ENCODE measurements around the gene SLC16A9. TPM values are rescaled to one million over a fixed set of nuclear protein-coding genes. Genes with fewer than 3 reads are reported as not detected.
"Not testable (repeated sequence)": the region's sequence is repeated elsewhere in the genome, so short reads cannot be mapped to it uniquely, and the experiment has no call there.

SLC16A9 gene
- total RNA-seq, 1 donor from 2014 or later, result 1.1 TPM

DNA sequence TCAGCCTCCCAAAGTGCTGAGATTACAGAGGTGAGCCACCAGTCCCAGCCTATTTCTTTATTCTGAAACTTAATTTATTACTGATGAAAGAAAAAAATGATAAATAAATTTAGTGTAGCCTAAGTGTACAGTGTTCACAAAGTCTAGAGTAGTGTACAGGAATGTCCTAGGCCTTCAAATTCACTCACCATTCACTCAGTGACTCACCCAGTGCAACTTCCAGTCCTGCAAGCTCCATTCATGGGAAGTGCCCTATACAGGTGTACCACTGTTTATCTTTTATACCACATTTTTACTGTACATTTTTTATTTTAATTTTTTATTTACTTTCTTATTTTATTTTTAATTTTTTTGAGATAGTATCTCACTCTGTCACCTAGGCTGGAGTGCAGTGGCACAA is 31.4 kb upstream of the SLC16A9 start:
- TF ChIP-seq, protein P1, sequence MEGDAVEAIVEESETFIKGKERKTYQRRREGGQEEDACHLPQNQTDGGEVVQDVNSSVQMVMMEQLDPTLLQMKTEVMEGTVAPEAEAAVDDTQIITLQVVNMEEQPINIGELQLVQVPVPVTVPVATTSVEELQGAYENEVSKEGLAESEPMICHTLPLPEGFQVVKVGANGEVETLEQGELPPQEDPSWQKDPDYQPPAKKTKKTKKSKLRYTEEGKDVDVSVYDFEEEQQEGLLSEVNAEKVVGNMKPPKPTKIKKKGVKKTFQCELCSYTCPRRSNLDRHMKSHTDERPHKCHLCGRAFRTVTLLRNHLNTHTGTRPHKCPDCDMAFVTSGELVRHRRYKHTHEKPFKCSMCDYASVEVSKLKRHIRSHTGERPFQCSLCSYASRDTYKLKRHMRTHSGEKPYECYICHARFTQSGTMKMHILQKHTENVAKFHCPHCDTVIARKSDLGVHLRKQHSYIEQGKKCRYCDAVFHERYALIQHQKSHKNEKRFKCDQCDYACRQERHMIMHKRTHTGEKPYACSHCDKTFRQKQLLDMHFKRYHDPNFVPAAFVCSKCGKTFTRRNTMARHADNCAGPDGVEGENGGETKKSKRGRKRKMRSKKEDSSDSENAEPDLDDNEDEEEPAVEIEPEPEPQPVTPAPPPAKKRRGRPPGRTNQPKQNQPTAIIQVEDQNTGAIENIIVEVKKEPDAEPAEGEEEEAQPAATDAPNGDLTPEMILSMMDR (IDR thresholded peaks at IDR 0.05; ENCODE audit: borderline replicate concordance), result no peak
- DNase-seq, result no peak
- H3K36me3 ChIP-seq, result no peaks in the 10 kb centered on the region
- intact Hi-C loops (cut with micrococcal nuclease), result no loop called here
- H3K27ac ChIP-seq (replicated peaks), result no peak overlapping the region
- H3K9me3 ChIP-seq (replicated peaks), result no peaks in the 10 kb centered on the region
- no peaks in the 10 kb centered on the region for H3K4me1 ChIP-seq
- no peaks in the 10 kb centered on the region for H3K27me3 ChIP-seq (ENCODE audit: low read depth)
- H3K4me3 ChIP-seq, result no peak overlapping the region

DNA sequence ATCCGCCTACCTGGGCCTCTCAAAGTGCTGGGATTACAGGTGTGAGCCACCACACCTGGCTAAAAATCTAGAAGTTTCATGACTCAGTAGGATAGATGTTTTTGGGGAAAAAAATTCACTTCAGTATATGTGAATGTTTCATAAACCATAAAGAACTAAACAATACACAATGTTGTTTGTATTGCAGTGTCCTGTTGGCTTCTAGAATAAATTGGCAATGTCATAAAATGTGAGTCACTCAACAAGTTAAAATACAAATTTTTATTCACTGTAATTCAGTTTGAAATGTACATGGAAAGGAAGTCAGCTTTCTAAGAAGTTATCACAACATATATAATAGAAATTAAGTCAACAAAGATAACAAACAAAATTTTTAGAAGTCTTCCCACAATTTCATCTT is 27.1 kb upstream of the SLC16A9 start:
- Histone ChIP-seq H3K27me3 (ENCODE audit: low read depth) (no peaks in the 10 kb centered on the region), H3K27ac (replicated peaks) (no peak overlapping the region), H3K4me1 (no peaks in the 10 kb centered on the region), H3K36me3 (no peaks in the 10 kb centered on the region), H3K9me3 (replicated peaks) (no peaks in the 10 kb centered on the region), H3K4me3 (no peak overlapping the region)
- intact Hi-C loops (cut with micrococcal nuclease), result no loop called here
- TF ChIP-seq, protein P1 (IDR thresholded peaks at IDR 0.05; ENCODE audit: borderline replicate concordance), result no peak
- no peak for DNase-seq

DNA sequence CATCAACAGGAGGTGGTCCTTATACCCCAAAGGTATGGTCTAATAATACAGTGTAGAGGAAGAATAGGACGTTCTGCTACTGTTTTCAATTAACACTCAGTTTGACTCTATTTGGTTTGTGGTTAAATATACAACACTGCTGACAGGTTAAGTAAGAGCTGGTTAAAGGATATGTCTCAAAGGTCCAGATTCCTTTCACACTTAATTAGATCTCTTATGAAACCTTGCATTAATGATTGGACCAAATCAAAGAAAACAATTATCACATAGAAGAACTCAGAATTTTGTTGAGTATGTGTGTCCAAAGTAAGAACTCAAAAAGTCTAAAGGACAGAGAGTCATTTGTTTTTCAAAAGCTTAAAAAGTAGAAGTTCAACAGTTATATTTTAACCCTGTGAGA is 25.6 kb upstream of the SLC16A9 start:
- Histone ChIP-seq H3K36me3 (no peaks in the 10 kb centered on the region), H3K4me3 (no peak overlapping the region), H3K9me3 (replicated peaks) (no peaks in the 10 kb centered on the region), H3K27me3 (ENCODE audit: low read depth) (no peaks in the 10 kb centered on the region), H3K27ac (replicated peaks) (no peak overlapping the region), H3K4me1 (no peaks in the 10 kb centered on the region)
- intact Hi-C loops (cut with micrococcal nuclease), result no loop called here
- no peak for DNase-seq
- TF ChIP-seq, protein P1 (IDR thresholded peaks at IDR 0.05; ENCODE audit: borderline replicate concordance), result no peak

- intact Hi-C loops (cut with micrococcal nuclease), result no loop called here
- no peak overlapping the region for H3K4me3 ChIP-seq
- TF ChIP-seq, protein P1 (IDR thresholded peaks at IDR 0.05; ENCODE audit: borderline replicate concordance), result no peak
- H3K27me3 ChIP-seq (ENCODE audit: low read depth), result no peaks in the 10 kb centered on the region
- H3K9me3 ChIP-seq (replicated peaks), result no peaks in the 10 kb centered on the region
- no peak for DNase-seq
- H3K27ac ChIP-seq (replicated peaks), result no peak overlapping the region
- H3K36me3 ChIP-seq, result no peaks in the 10 kb centered on the region
- H3K4me1 ChIP-seq, result no peaks in the 10 kb centered on the region
These were observed 24.4 kb upstream of the SLC16A9 start for GRCh38 chr10:59734014-59734462.

- H3K4me3 ChIP-seq; H3K36me3 ChIP-seq; H3K9me3 ChIP-seq (replicated peaks); H3K27ac ChIP-seq (replicated peaks); H3K27me3 ChIP-seq (ENCODE audit: low read depth); intact Hi-C loops (cut with micrococcal nuclease); DNase-seq; H3K4me1 ChIP-seq: not testable (repeated sequence)
These were observed 23.8 kb upstream of the SLC16A9 start for GRCh38 chr10:59733321-59734013.

GRCh38 chr10:59732849-59733248 is 23.2 kb upstream of the SLC16A9 start:
- DNase-seq; H3K36me3 ChIP-seq; intact Hi-C loops (cut with micrococcal nuclease); H3K27me3 ChIP-seq (ENCODE audit: low read depth); H3K4me3 ChIP-seq; H3K4me1 ChIP-seq; H3K9me3 ChIP-seq (replicated peaks); H3K27ac ChIP-seq (replicated peaks): not testable (repeated sequence)

GRCh38 chr10:59729167-59729566 is 19.5 kb upstream of the SLC16A9 start:
- intact Hi-C loops (cut with micrococcal nuclease); H3K4me1 ChIP-seq; H3K9me3 ChIP-seq (replicated peaks); H3K4me3 ChIP-seq; H3K27ac ChIP-seq (replicated peaks); DNase-seq; H3K27me3 ChIP-seq (ENCODE audit: low read depth); H3K36me3 ChIP-seq: not testable (repeated sequence)

Data from left ventricle myocardium inferior (tissue), 1 donor.